ENCODE data around the gene FAM72D.
A peak's percentile ranks its signal among the peaks of the same experiment; 100 is the strongest.
"Not testable (repeated sequence)": the region's sequence is repeated elsewhere in the genome, so short reads cannot be mapped to it uniquely, and the experiment has no call there.

The FAM72D gene

DNA sequence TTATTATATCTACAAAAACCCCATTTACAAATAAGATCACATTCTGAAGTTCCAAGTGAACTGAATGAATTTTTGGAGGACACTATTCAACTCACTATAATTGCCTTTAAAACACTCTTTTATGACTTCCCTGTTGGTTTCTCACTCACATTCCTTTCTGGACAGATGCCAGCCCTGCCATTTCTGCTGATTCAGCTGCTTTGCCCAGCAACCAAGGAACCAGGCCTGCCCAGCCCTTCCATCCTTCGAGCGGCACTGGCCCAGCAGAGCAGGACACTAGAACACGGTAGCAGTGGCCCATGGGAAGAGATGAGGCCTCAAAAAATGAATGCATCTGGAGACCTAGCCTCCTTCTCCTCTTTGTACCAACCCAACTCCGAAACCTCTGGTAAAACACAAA is 50.5 kb downstream of the FAM72D start:
- DNase-seq (ENCODE audit: low spot score), result not testable (repeated sequence)

DNA sequence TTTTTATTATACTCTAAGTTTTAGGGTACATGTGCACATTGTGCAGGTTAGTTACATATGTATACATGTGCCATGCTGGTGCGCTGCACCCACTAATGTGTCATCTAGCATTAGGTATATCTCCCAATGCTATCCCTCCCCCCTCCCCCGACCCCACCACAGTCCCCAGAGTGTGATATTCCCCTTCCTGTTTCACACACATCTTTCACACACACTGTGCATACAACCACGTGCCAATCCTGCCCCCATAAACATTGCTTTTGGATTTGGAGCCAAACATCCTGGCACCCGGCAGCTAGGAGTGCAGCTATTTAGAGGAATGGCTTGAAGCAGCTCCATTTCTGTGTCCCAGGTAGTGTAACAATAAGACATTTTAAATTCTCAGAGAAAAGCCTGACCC is 51.4 kb downstream of the FAM72D start:
- DNase-seq (ENCODE audit: low spot score), result not testable (repeated sequence)

DNA sequence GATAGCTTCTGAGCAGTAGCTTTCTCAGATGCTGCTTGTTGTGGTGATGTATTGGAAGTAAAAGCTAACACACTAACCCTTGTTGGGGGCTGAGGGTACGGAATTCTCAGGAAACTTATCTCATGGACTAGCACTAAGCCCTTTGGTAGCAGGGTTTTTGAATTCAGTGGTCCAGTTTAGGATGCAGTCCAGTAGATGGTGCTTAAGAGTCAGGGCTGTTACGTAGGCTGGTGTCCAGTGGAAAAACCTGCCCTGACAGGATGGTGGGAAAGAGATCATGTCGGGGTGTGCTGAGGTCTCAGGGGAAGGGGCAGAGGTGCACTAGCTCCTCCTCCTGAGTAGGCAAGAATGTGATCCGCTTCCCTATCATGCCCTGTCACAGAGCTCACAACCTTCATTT is 59.6 kb downstream of the FAM72D start:
- DNase-seq (ENCODE audit: low spot score), result not testable (repeated sequence)

DNA sequence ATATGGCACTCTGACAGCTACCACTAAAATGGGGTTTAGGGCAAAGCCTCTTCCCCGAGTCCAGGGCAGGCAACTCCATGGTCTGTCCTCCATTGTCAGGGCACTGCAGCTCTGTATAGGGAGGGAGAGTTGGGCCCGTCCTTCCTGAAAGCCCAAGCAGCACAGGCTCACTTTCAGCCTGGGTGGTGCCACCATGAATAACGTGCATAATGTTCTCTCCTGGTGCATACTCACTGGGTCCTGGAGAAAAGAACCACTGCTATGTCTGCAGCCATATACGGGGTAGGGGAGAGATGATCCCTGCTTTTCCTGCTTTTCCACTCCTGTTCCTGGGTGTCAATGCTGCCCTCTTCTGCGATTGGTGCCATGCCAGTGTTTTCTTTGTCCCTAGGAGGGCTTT is 60.1 kb downstream of the FAM72D start:
- DNase-seq (ENCODE audit: low spot score), result not testable (repeated sequence)

DNA sequence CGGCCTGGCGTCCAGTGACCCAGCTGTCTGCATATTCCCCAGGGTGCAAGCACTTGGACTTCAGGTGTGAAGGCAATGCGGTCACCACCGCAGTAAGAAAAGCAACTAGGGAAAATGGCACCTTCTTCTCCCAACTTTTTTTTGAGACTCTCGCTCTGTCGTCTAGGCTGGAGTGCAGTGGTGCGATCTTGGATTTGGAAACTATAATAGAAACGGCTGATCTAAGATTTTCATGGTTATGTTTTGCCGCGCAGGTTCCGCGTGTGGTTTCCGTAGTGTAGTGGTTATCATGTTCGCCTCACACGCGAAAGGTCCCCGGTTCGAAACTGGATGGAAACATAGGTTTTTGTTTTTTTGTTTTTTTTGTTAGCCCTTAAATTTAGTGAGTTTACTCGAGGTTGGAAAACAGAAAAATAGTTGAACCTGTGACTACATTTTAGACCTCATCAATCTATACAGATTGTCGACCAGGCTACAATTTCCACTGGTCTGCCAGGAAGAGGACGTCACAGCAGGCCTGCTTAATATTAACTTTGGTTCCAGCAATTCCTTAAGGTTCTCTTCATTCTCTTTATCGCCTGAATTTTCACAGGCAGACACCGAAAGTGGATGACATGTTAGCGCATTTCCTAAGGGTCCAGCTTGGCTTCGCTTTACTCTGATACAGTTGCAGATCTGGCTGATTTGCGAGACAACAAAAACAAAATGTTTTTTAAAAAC is 61.3 kb downstream of the FAM72D start:
- DNase-seq (ENCODE audit: low spot score), result peak; percentile 8

DNA sequence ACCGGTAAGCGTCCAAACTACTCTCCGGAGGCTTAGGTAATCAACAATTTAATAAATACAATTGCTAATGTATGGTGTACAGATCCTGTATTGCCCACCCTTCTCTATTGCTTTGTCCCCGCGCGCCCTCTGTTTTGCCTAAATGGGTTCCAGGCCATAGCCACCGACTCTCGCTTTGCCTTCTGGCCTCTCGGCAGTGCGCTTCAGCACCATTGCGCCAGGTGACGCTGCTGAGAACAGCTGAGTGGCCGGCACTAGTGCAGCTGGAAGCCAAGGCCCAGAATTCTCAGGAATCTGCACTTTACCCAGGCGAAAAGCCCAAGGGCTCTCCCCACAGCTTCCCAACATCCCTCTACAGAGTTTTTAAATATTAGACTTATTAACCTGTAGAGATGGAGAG is 61.9 kb downstream of the FAM72D start:
- not testable (repeated sequence) for DNase-seq (ENCODE audit: low spot score)

DNA sequence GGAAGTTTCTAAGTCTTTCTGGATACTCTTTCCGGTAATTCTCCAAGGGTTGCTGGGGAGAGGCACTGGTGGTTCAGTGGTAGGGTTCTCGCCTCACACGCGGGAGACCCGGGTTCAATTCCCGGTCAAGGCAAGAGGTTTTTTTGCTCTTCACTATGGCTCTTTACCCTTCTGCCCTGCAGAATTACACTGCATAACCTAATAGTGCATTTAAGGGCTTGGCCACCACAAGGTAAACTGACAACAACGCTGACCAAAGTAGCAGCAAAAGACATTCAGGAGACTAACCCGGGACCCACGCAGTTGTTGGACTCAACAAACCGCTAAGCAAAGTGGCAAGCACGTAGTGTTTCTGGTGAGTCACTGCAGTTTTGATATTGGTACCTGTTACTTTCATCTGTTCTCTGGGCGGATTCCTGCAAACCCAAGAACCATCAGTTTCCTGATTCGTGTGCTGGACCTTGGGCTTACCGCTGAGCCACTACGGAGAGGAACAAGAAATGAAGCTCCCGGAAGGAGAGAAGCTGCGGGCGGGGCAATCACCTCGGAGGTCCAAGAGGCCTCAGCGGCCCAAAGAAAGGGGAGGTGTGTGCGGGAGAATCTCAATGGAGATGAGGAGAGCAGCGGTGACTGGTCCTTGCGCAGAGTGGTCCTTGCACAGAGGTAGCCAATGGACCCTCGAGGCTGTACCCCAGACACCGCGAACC is 65.4 kb downstream of the FAM72D start:
- DNase-seq (ENCODE audit: low spot score), result not testable (repeated sequence)

Measured in CD4-positive, alpha-beta T cell treated with Interleukin-6 at 100 ng/mL for 8 hours (primary cell).